GM18873 (cell line): ENCODE results near the gene SNTG2.

Experiments used
- ATAC-seq: cut with Tn5 transposase; IDR thresholded peaks from one replicate; pipeline ENCODE4 v1.9.1; 2021; ENCODE audit warnings: mild to moderate bottlenecking, moderate library complexity, moderate number of reproducible peaks; ENCODE audit not compliant: unreplicated experiment, low FRiP score

The SNTG2 gene

DNA sequence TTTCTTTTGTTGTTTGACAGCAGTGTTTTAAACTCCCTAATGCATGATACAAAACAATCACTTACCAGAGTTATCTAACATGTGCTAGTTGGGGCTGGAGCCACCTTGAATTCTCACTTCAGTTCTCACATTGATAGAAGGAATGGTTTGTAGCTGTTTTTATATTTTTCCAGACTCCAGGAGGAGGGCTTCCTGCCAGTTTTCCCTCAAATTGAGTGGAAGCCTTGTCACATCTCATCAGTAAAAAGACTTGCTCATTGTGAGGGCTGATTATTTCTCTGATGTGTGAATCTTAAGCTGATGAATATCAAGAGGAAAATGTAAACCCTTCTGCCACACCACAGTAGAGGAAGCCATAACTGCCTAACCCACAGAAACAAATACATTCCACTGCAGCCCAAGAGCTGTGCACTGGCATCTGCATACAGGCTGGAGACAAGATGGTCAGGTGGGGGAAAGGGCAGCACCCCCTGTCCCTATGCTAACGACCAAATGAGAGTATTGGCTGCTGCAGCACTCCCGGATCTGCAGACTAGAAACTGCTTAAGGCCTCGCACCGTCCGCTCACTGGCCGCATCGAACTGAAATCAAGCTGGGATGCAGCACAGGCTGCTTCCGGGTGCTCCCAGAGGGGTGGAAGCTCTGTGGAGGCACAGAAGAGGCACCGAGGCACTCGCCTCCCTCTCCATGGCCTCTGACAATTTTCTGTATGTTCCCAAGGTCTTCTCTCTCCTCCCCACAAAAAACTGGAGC lies 388.9 kb downstream of the SNTG2 start:
- no peak for ATAC-seq

DNA sequence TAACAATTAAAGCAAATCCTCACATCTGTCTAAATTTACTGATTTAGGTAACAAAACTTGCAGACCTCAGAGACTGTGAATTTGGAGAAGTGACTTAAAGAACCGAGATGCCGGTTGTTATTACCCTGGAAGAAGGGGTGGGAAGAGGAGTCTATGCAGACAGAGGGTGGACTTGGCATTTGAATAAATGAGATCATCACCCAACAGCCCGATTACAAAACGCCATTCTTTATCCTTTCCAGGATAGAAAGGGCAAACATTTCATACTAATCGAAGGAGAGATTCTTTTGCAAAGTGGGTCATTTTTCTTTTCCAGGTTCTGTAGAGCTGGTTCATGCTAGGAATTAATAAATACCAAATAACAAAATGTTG lies 389.5 kb downstream of the SNTG2 start:
- no peak for ATAC-seq

DNA sequence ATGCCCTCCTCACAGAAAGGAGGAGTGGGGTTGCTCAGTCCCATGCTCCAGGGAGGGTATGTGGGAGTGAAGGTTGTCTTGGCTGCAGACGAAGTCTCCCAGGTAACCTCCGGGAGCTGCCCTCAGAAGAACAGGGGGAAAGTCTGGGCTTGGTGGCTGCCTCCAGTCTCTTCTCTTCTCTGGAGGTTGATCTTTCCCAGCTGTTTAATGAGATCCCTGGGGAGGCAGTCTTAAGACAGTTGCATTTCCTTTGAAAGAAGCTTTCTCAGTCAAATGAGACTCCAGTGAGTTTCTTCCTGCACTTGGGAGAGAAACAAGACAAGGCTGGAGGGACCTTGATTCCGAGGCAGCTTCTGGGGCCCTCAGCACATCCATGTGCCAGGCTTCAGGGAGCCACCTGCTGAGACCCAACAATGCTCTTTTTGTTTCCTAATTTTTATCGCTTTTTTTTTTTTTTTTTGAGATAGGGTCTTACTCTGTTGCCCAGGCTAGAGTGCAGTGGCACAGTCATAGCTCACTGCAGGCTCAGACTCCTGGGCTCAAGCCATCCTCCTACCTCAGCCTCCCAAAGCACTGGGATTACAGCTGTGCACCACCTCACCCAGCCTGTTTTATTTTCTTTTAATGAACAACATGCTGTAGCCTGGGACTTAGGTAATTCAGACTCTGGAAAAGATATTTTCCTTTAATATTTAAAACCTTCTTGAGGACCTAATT lies 390.9 kb downstream of the SNTG2 start:
- ATAC-seq, result no peak

DNA sequence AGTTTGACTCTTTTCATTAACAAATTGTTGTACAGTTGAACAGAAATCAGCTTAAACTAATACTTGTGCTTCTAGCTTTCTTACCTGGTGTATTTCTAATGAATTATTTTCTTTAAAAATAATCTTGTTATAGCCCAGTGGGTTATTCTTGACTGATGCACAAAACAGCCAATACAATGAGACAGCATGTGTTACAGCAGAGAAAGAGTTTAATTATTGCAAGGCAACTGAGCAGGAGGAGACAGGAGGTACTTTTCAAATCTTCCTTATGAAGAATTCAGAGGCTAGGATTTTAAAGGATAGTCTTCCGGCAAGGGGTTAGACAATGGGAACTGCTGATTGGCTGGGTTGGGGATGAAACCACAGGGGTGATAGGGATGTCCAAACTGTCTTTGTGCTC lies 398.1 kb downstream of the SNTG2 start:
- ATAC-seq, result no peak

DNA sequence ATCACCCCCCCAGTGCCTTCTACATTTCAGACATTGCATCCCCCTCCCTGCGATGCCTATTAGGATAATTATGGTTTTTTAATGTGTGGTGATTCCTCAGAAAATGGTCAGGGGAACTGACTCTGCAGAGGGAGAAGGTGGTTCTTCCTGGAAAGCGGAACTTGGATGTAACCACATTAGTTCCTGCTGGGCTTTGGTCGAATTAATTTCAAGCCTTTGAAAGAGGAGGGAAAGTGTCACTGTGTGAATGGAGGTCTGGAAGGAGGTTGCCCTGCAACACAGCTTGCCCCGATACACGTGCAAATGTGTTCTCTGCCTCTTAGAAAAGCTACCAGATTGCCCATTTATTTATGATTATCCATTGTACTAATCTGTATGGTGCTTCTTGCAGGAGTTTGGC lies 399.5 kb downstream of the SNTG2 start:
- ATAC-seq, result no peak

DNA sequence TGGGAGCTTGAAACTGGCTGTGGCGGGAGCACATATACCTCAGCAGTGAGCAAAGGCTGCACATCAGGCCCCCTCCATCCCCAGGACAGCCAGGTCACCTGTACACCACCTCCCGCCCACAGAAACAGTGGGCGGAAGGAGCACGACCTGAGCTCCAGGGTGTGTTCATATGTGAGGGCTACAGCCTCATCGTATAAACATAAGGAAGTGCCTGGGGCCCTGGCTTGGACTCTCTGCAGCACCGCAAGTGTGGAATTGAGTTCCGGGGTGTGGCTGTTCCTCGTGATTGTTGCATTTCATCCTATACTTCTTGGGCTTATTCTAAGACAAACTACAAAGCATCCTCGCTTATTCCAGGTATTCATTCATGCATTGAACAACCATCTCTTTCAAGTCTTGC lies 402.5 kb downstream of the SNTG2 start:
- ATAC-seq, result no peak

DNA sequence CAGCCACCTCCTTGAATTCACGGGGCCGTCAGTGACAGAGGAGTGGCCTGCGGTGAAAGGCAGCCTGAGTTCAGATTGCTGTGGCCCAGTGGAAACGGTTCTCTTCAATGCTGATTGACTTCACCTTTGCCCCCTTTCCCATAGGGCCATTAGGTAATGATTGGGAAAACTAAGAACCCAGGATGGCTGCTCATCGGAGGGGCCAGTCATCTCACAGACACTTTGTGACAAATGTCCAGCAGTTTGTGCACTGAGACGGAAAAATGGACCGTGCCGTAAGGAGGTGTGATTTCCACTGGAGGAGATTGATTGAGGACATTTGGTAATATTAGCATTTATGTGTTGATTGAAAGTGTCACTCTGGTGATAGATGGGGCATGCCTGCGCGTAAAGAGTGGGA lies 402.9 kb downstream of the SNTG2 start:
- no peak for ATAC-seq

DNA sequence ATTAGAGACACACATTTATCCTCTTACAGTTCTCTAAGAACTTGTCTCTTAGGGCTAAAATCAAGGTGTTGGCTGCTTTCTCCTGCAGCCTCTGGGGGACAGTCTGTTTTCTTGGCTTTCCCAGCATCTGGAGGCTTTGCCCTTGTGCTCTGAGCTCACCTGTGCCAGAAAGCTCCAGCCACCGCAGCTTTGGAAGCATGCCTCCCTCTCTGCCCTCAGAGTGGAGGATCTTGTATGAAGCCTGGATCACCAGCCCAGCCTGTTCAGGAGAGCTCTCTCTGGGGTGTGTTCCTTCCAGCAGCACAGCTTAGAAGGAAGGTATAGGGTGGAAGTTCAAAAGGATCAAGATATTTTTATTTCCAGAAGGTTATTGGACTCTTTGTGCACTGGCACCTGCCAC lies 409.5 kb downstream of the SNTG2 start:
- ATAC-seq, result no peak

DNA sequence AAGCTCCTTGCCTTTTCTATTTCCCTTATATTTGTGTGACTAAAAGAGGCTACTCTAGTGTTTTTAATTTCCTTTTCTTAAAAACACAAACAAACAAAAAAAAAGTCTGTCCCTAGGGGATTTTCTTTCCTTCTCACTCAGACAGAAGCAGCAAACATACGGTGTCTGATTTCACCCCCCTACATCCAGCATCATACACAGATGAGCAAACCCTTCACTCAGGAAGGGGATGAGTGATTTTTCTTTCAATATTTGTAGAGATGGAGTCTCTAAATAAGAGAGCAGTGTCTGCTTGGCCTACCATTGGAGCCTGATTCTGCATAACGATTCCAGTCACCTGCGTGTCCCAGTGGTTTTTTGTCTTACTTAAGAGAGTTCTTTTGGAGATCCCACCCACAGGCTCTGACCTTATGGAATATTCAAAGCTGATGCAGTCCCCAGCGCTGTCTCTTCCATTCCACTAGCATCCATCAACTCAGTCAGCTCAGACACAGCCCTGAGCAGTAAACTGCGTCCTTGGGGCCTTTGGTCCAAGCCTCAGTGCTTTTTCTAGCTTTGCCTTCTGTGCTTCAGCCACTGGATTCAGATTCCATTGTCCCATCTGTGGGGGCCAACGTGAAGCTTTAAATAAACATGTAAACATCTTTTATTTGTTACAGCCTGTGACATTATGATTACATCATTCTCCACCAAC lies 410.1 kb downstream of the SNTG2 start:
- no peak for ATAC-seq

DNA sequence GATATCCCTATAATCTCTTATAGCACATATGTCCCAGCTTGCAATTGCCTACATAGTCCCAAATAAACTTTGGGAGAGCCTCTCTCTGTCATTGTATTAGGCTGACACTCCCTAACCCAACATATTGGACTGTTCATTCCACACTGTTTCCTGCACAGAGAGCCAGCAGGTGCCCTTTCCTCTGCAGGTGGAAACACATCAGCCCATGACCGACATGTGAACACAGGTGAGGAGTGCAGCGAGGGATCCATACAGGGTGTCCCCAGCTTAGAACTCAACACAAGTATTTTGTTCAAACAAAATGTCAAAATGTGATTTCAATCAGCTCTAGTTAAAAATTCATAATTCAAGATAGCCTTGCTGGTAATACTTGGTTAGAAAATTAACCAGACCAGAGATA lies 412.7 kb downstream of the SNTG2 start:
- ATAC-seq, result no peak

DNA sequence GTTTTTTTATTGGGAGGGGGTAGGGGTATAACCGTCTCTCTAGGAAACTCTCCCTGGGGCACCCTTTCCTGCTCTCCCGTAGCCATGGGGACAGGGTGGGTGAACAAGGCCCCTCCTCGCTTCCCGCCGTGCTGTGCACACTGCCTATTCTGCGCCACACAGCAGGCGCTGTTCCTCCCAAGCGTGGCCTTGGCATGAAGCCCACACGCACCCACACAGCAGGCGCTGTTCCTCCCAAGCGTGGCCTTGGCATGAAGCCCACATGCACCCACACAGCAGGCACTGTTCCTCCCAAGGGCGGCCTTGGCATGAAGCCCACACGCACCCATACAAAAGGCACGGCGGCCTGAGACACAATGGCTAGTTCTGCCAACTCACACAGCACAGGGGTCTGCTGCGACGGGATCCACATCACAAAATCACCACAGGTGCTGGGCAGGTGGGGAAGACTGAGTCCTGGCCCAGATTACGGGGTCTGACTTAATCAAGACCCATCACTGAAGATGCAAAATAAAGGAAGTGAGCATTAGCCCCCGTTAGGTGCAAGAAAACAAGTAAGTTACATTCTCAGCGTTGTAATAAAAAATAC lies 416.0 kb downstream of the SNTG2 start:
- ATAC-seq, result no peak

DNA sequence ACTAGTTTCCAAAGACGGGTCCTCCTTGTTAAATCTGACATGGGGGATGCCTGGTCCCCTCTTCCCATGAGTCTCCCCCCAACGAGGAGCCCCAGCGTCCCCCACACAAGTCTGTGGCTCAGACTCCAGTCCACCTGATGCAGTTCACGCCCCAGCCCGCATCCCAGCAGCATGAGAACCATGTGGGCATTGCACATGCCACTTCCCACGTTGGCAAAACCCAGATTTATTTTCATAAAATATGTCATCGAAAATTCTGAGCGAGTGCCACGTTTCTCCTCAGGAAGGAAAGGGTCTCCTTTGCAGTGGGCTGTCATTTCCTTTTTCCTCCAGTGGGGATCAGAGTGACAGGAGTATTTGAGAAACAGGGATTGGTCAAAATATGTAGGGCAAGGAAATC lies 417.0 kb downstream of the SNTG2 start:
- ATAC-seq, result no peak

DNA sequence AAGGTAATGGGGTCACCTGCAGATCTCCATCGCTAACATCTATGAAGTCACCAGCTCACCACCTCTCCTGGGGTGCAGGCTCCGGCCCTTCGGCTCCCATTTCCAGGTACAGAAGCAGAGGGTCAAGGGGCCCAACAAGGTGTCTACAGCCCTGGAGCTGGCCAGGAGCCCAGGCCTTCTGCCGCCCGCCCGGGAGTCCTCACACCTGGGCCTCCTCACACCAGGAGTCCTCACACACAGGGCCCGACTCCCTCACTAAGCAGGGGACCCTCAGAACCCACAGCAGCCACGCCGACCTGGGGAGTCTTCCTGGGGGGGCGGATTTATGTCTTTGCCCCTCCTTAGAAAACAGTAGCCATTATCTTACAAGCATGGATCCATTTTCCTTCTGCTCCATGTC lies 419.3 kb downstream of the SNTG2 start:
- ATAC-seq, result no peak

DNA sequence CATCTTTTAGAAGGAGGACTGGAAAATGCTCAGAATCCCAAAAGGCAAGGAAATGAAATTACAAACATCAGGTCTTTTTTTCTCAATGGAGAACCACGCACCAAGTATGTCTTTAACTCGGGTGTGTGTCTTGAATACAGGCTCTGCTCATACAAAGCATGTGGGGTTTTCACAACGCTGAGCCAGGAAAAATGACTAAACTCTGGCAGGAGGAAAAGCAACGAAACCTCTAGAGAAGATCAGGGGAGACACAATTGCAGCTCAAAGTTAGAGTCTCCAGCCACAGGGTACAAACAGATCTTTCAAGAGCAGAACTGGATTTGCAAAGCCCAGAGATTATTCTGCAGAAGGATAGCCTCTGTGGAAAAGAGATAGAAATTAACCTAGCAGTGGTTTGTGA lies 419.8 kb downstream of the SNTG2 start:
- ATAC-seq, result no peak

DNA sequence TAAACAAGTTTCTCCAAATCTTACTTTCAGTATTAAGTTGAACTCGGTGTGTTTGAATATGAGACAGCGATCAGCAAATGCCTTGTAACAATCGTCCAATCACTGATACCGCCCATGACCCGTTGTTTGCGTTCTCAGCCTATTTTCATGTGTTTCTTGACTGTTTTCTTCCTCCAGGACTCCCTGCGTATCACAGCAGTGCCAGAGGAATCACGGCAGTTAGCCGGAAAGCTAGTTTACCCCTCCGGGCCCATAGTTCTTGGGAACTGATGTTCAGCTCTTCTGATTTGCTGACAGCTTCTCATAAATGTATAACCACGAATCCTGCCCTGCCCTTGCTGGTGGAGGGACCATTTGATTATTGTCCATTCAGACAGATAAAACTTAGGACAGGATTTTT lies 420.4 kb downstream of the SNTG2 start:
- no peak for ATAC-seq

DNA sequence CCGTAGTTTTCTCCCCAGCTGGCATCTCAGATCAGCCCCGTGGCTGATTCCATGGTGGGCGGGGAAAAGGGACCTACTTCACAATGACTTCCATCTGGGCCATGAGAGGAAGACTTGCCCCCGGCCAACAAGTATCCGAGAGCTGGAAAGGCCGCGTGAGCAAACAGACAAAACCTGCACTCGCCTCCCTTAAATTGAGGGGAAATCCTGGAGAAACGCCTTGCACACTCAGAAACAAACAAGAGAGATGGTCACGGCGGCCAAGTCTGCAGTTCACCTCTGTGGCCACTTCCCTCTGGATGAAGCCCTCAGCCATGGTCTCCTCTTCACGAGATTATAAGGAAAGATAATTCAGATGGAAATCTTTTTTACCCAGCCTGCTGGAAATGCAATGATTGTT lies 423.2 kb downstream of the SNTG2 start:
- ATAC-seq, result no peak

DNA sequence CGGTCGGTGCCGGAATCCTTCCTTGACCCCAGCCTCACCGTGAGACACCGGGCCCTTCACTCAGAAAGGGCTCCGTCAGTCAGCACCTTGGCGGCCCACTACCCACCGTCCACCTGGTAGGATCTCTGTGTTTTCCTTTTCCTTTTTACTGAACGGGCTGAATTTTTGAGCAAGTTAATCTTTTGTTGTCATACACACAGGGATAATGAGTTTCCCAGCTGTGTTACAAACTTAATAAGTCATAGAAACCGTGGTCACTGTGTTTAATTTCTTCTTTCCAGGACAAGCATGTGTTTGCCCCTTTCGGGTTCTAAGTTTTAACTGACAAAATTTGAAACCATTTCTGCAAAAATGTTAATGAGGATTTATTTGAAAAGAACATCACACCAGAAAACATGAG lies 423.6 kb downstream of the SNTG2 start:
- ATAC-seq, result no peak

DNA sequence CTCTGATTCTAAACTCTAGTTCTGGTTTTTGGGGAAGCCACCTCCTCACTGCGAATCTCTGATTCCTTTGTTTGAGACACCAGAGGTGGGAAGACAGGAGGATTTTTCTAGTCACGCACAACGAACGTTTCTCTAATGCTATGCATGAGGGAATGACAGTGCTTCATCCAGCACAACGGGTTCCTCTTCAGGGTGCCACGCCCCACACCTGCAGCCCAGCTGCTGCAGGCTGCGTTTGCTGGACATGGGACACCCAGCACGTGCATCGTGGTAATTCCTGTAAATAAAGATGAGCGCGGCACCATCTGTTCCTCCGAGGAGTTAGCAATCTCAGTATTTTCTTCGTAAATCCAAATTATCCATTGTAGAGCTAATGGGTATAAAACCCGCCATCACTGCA lies 425.1 kb downstream of the SNTG2 start:
- ATAC-seq, result no peak

DNA sequence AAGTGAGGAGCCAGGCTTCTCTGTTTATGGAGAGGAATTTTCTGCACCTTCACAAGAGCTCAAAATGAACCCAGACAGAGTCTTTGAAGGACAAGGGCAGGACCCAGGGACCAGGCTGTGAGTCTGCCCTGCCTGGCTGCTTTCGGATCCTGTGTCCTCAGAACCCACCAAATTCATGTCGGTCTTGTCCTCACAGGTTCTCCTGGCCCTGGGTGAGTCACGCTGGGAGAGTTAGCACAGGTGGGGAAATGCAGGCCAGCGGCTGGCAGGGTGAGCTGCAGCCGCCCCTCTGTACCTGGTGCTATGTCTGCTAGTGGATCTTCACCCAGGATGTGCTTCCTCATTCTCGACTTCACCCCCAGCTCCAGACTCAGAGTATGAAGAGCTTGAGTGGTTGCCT lies 426.8 kb downstream of the SNTG2 start:
- ATAC-seq, result no peak

DNA sequence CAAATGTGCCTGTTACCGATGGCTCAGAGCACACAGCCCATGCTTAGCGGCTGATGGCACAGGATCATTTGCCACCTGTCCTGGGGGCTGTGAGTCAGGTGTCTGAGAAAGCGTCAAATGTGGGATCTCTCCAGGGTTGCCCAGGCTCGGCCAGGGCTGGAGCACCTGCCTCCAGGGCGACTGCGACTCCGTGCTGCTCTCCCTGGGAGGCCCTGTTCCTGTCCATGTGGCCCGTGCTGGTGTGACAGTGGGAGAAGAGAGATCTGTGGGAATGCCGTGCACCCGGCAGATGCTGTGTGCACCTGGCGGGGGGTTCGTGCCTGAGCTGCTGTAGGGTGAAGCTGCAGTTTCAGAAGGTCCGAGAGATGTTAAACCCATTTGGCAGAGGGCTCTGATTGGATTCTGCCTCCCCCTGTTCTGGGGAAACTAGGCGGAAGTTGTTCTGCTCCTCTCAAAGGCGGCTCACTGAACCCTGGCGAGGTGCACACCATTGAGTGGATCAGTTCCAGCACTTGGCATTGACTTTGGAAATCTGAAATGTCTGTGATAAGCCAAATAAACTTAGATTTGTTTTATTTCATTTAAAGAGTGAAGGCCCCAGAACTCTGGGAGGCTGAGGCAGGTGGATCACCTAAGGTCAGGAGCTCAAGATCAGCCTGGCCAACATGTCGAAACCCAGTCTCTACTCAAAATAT lies 428.0 kb downstream of the SNTG2 start:
- no peak for ATAC-seq

DNA sequence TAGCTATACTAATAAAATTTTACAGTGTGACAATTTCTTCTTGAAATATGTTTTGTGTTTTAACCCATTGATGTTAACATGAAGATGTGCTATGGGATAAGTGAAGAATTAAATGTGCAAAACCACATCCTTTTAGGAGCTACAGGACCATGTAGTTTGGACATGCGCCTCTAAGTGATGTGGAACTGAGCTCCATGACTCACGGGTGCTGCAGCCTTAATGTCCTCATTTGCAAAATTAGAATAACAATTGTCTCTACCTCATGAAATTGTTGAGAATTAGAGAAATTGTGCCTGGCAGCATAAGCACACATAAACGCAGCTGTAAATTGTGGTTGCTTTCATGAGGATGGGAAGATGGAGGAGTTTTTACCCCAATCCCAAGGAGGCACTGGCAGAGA lies 431.0 kb downstream of the SNTG2 start:
- ATAC-seq, result no peak
